Activated CD4-positive, alpha-beta T cell treated with anti-CD3 and anti-CD28 coated beads, Interleukin-2, amount 10 ng/mL, durations not matched to agents 24 days and 14 days (primary cell): Measurements from ENCODE around the gene DNAH3. TPM values are rescaled to one million over a fixed set of nuclear protein-coding genes. Genes with fewer than 3 reads are reported as not detected.
"Not testable (repeated sequence)": the region's sequence is repeated elsewhere in the genome, so short reads cannot be mapped to it uniquely, and the experiment has no call there.

Source experiments
- DNase-seq: peaks from one replicate; pipeline ENCODE4 v3.0.0; 2022
- H3K27ac Mint-ChIP-seq: one replicate; pipeline ENCODE4 v1.8.0; 2022; ENCODE audit warnings: mild to moderate bottlenecking, mixed read lengths
- H3K27me3 Mint-ChIP-seq: one replicate; pipeline ENCODE4 v1.8.0; 2022; ENCODE audit warnings: mixed read lengths
- H3K36me3 Mint-ChIP-seq: one replicate; pipeline ENCODE4 v1.8.0; 2022; ENCODE audit warnings: low read depth, mild to moderate bottlenecking, mixed read lengths
- H3K4me1 Mint-ChIP-seq: one replicate; pipeline ENCODE4 v1.8.0; 2021; ENCODE audit warnings: mixed read lengths
- H3K4me3 Mint-ChIP-seq: one replicate; pipeline ENCODE4 v1.8.0; 2022; ENCODE audit warnings: mild to moderate bottlenecking, moderate library complexity, mixed read lengths
- H3K9me3 Mint-ChIP-seq: one replicate; pipeline ENCODE4 v1.8.0; 2021; ENCODE audit warnings: mixed read lengths
- intact Hi-C: fragments of 100-400 bp; cut with micrococcal nuclease; formaldehyde crosslinking; loops from one replicate; pipeline ENCODE4 v1.15.1; 2023
- total RNA-seq: library from RNA; stranded (reverse); gene quantifications from 2 replicates; pipeline ENCODE4 v1.2.3, GENCODE V29; 2022

DNAH3 gene
- total RNA-seq, 1 donor from 2014 or later, result not detected

GRCh38 chr16:21023509-21024202, 127.0 kb downstream of the DNAH3 start:
- H3K4me3 Mint-ChIP-seq, result no peak overlapping the region
- peak; percentile 67 for DNase-seq
- peaks cover 2% of the 10 kb centered on the region for H3K27me3 Mint-ChIP-seq
- intact Hi-C loops, result no loop called here
- peak overlapping the region; percentile 39 for H3K27ac Mint-ChIP-seq
- no peaks in the 10 kb centered on the region for H3K36me3 Mint-ChIP-seq
- H3K9me3 Mint-ChIP-seq, result no peaks in the 10 kb centered on the region
- H3K4me1 Mint-ChIP-seq, result peaks cover 7% of the 10 kb centered on the region

- intact Hi-C loops, result no loop called here
- Mint-ChIP-seq H3K4me1 (peaks cover 7% of the 10 kb centered on the region), H3K9me3 (no peaks in the 10 kb centered on the region), H3K27me3 (peaks cover 17% of the 10 kb centered on the region), H3K4me3 (no peak overlapping the region), H3K36me3 (no peaks in the 10 kb centered on the region), H3K27ac (no peak overlapping the region)
- DNase-seq, result no peak
Observed at GRCh38 chr16:21021316-21021715, 129.3 kb downstream of the DNAH3 start.

GRCh38 chr16:21009815-21010214, 140.8 kb downstream of the DNAH3 start:
- Mint-ChIP-seq H3K27me3 (peaks cover 35% of the 10 kb centered on the region), H3K4me3 (no peak overlapping the region), H3K9me3 (peaks cover 5% of the 10 kb centered on the region), H3K4me1 (no peaks in the 10 kb centered on the region), H3K27ac (no peak overlapping the region), H3K36me3 (no peaks in the 10 kb centered on the region)
- DNase-seq, result no peak
- intact Hi-C loops, result no loop called here

- Mint-ChIP-seq H3K9me3 (no peaks in the 10 kb centered on the region), H3K4me1 (no peaks in the 10 kb centered on the region), H3K4me3 (no peak overlapping the region), H3K36me3 (no peaks in the 10 kb centered on the region), H3K27ac (no peak overlapping the region), H3K27me3 (peaks cover 23% of the 10 kb centered on the region)
- no peak for DNase-seq
- intact Hi-C loops, result no loop called here
Observed at GRCh38 chr16:21005008-21005407, 145.6 kb downstream of the DNAH3 start.

- DNase-seq, result peak; percentile 75
- intact Hi-C loops, result loop anchor here (2.0 kb wide), 1 partner anchor 150 kb away; no protein-coding TSS in a partner anchor
Observed at GRCh38 chr16:21001262-21001661, 149.4 kb downstream of the DNAH3 start.

GRCh38 chr16:20997147-20997546, 153.5 kb downstream of the DNAH3 start:
- Mint-ChIP-seq H3K27me3 (peaks cover 12% of the 10 kb centered on the region), H3K36me3 (no peaks in the 10 kb centered on the region), H3K4me3 (no peak overlapping the region), H3K9me3 (no peaks in the 10 kb centered on the region), H3K4me1 (no peaks in the 10 kb centered on the region), H3K27ac (no peak overlapping the region)
- intact Hi-C loops, result no loop called here
- no peak for DNase-seq

More at GRCh38 chr16:21001262-21001661, 149.4 kb downstream of the DNAH3 start:
- peaks cover 13% of the 10 kb centered on the region for H3K27me3 Mint-ChIP-seq
- H3K4me1 Mint-ChIP-seq, result no peaks in the 10 kb centered on the region
- H3K36me3 Mint-ChIP-seq, result no peaks in the 10 kb centered on the region
- H3K4me3 Mint-ChIP-seq, result no peak overlapping the region
- H3K27ac Mint-ChIP-seq, result no peak overlapping the region
- H3K9me3 Mint-ChIP-seq, result no peaks in the 10 kb centered on the region

- Mint-ChIP-seq H3K4me3 (no peak overlapping the region), H3K9me3 (no peaks in the 10 kb centered on the region), H3K4me1 (no peaks in the 10 kb centered on the region), H3K27me3 (peaks cover 11% of the 10 kb centered on the region), H3K36me3 (no peaks in the 10 kb centered on the region), H3K27ac (no peak overlapping the region)
- DNase-seq, result no peak
- intact Hi-C loops, result no loop called here
Observed at GRCh38 chr16:20995711-20996110, 154.9 kb downstream of the DNAH3 start.

- H3K9me3 Mint-ChIP-seq, H3K4me3 Mint-ChIP-seq, H3K27ac Mint-ChIP-seq, H3K4me1 Mint-ChIP-seq, intact Hi-C loops, H3K36me3 Mint-ChIP-seq, DNase-seq: not testable (repeated sequence)
- H3K27me3 Mint-ChIP-seq, result peaks cover 11% of the 10 kb centered on the region
Observed at GRCh38 chr16:20989496-20990070, 161.1 kb downstream of the DNAH3 start.

GRCh38 chr16:20987049-20987448, 163.6 kb downstream of the DNAH3 start:
- Mint-ChIP-seq H3K4me3 (no peak overlapping the region), H3K9me3 (no peaks in the 10 kb centered on the region), H3K4me1 (no peaks in the 10 kb centered on the region), H3K36me3 (no peaks in the 10 kb centered on the region), H3K27ac (no peak overlapping the region), H3K27me3 (peaks cover 6% of the 10 kb centered on the region)
- intact Hi-C loops, result no loop called here
- no peak for DNase-seq

- Mint-ChIP-seq H3K4me1 (no peaks in the 10 kb centered on the region), H3K36me3 (no peaks in the 10 kb centered on the region), H3K9me3 (no peaks in the 10 kb centered on the region), H3K27ac (no peak overlapping the region), H3K27me3 (peaks cover 4% of the 10 kb centered on the region), H3K4me3 (no peak overlapping the region)
- no peak for DNase-seq
- intact Hi-C loops, result no loop called here
Observed at GRCh38 chr16:20984019-20984418, 166.6 kb downstream of the DNAH3 start.

- H3K36me3 Mint-ChIP-seq, result no peaks in the 10 kb centered on the region
- H3K27ac Mint-ChIP-seq, result no peak overlapping the region
- H3K4me3 Mint-ChIP-seq, result no peak overlapping the region
- no peaks in the 10 kb centered on the region for H3K4me1 Mint-ChIP-seq
- no peaks in the 10 kb centered on the region for H3K9me3 Mint-ChIP-seq
- peaks cover 7% of the 10 kb centered on the region for H3K27me3 Mint-ChIP-seq
- intact Hi-C loops, result no loop called here
- no peak for DNase-seq
Observed at GRCh38 chr16:20976576-20976975, 174.1 kb downstream of the DNAH3 start.

- H3K4me1 Mint-ChIP-seq, DNase-seq, H3K36me3 Mint-ChIP-seq, H3K9me3 Mint-ChIP-seq, H3K27ac Mint-ChIP-seq, intact Hi-C loops, H3K4me3 Mint-ChIP-seq, H3K27me3 Mint-ChIP-seq: not testable (repeated sequence)
Observed at GRCh38 chr16:20973201-20973600, 177.4 kb downstream of the DNAH3 start.

- no peak for DNase-seq
- no peak overlapping the region for H3K4me3 Mint-ChIP-seq
- no peak overlapping the region for H3K27ac Mint-ChIP-seq
- peaks cover 7% of the 10 kb centered on the region for H3K27me3 Mint-ChIP-seq
- intact Hi-C loops, result no loop called here
- no peaks in the 10 kb centered on the region for H3K9me3 Mint-ChIP-seq
- H3K4me1 Mint-ChIP-seq, result peaks cover 2% of the 10 kb centered on the region
- H3K36me3 Mint-ChIP-seq, result no peaks in the 10 kb centered on the region
Observed at GRCh38 chr16:20971401-20971800, 179.2 kb downstream of the DNAH3 start.

GRCh38 chr16:20969386-20969785, 181.3 kb downstream of the DNAH3 start:
- peaks cover 2% of the 10 kb centered on the region for H3K4me1 Mint-ChIP-seq
- H3K4me3 Mint-ChIP-seq, result no peak overlapping the region
- no peak for DNase-seq
- no peaks in the 10 kb centered on the region for H3K27me3 Mint-ChIP-seq
- H3K36me3 Mint-ChIP-seq, result no peaks in the 10 kb centered on the region
- no peaks in the 10 kb centered on the region for H3K9me3 Mint-ChIP-seq
- no peak overlapping the region for H3K27ac Mint-ChIP-seq
- intact Hi-C loops, result no loop called here

- DNase-seq, result no peak
- Mint-ChIP-seq H3K27ac (no peak overlapping the region), H3K4me1 (peaks cover 2% of the 10 kb centered on the region), H3K27me3 (no peaks in the 10 kb centered on the region), H3K9me3 (no peaks in the 10 kb centered on the region), H3K36me3 (no peaks in the 10 kb centered on the region), H3K4me3 (no peak overlapping the region)
- intact Hi-C loops, result no loop called here
Observed at GRCh38 chr16:20968765-20969164, 181.9 kb downstream of the DNAH3 start.
